K562 (cell line): ENCODE data around the gene ZFP36. TPM values are rescaled to one million over a fixed set of nuclear protein-coding genes. Genes with fewer than 3 reads are reported as not detected.

ENCODE experiments used
- CHAMP1 ChIP-seq: fragments of 450-650 bp; IDR thresholded peaks from 2 replicates; pipeline ENCODE4 v1.6.1; 2016; ENCODE audit warnings: mild to moderate bottlenecking
- CHCHD3 ChIP-seq: fragments of 250-450 bp; sonication (Bioruptor Pico); IDR thresholded peaks from 2 replicates; pipeline ENCODE4 v2.1.2; 2022; ENCODE audit warnings: mild to moderate bottlenecking
- E2F3 ChIP-seq: fragments of 250-450 bp; sonication (Bioruptor Pico); IDR thresholded peaks from 2 replicates; pipeline ENCODE4 v1.4.0; 2020; ENCODE audit warnings: mild to moderate bottlenecking
- EP300 ChIP-seq: IDR thresholded peaks from 2 replicates; pipeline ENCODE4 v1.6.1; 2012; ENCODE audit warnings: low read length, improper control_type of control experiment
- HDAC8 ChIP-seq: fragments of 450-650 bp; IDR thresholded peaks from 2 replicates; pipeline ENCODE4 v1.6.1; 2016; ENCODE audit warnings: mild to moderate bottlenecking, missing genetic modification characterization, moderate library complexity, missing compliant biosample characterization
- KAT2B ChIP-seq: IDR thresholded peaks from one replicate; pipeline ENCODE4 v1.6.1; 2012; ENCODE audit warnings: low read depth, mild to moderate bottlenecking, control low read depth, inconsistent platforms, low read length, moderate library complexity
- KDM4B ChIP-seq, 2 experiments: fragments of 450-650 bp in 1 of 2; sonication (generic) in 1 of 2; IDR thresholded peaks; 2 replicates each; pipeline ENCODE4 v1.6.1; 2016 to 2017; ENCODE audit warnings: borderline replicate concordance in 2 of 2, antibody characterized with exemption in 1 of 2, low read depth in 1 of 2, mild to moderate bottlenecking in 1 of 2
- NFIX ChIP-seq: fragments of 250-450 bp; sonication (Bioruptor Pico); IDR thresholded peaks from 2 replicates; pipeline ENCODE4 v1.4.0; 2020; ENCODE audit warnings: low read depth, mild to moderate bottlenecking, moderate library complexity
- PPARD ChIP-seq: fragments of 250-450 bp; sonication (Bioruptor Pico); IDR thresholded peaks from 2 replicates; pipeline ENCODE4 v1.8.0; 2022; ENCODE audit warnings: inconsistent platforms, mild to moderate bottlenecking, moderate library complexity
- RBM17 ChIP-seq: fragments of 200-400 bp; formaldehyde crosslinking; IDR thresholded peaks from 2 replicates; pipeline ENCODE4 v1.6.1; 2017; ENCODE audit warnings: low read depth, mild to moderate bottlenecking, low read length, borderline replicate concordance
- RREB1 ChIP-seq: fragments of 250-450 bp; sonication (Bioruptor Pico); IDR thresholded peaks from 2 replicates; pipeline ENCODE4 v1.4.0; 2020
- TARDBP ChIP-seq: fragments of 450-650 bp; IDR thresholded peaks from 2 replicates; pipeline ENCODE4 v1.6.1; 2016
- TCF7L2 ChIP-seq: fragments of 150-350 bp; IDR thresholded peaks from 2 replicates; pipeline ENCODE4 v1.6.1; 2016; ENCODE audit warnings: low read depth, mild to moderate bottlenecking, low read length, moderate library complexity
- TRIM25 ChIP-seq: fragments of 450-650 bp; IDR thresholded peaks from 2 replicates; pipeline ENCODE4 v1.7.0; 2016; ENCODE audit warnings: borderline replicate concordance
- YBX1 ChIP-seq: fragments of 450-650 bp; IDR thresholded peaks from 2 replicates; pipeline ENCODE4 v1.7.1; 2016; ENCODE audit warnings: mild to moderate bottlenecking
- ZBTB1 ChIP-seq: sonication (generic); formaldehyde crosslinking; IDR thresholded peaks from 2 replicates; pipeline ENCODE4 v1.8.1; 2023; ENCODE audit warnings: missing genetic modification reagents, low read depth, mild to moderate bottlenecking, borderline replicate concordance
- ZNF699 ChIP-seq: fragments of 250-450 bp; sonication (Bioruptor Pico); IDR thresholded peaks from 2 replicates; pipeline ENCODE4 v1.8.0; 2021; ENCODE audit warnings: mild to moderate bottlenecking, moderate library complexity; ENCODE audit not compliant: insufficient replicate concordance
- ZNF707 ChIP-seq: fragments of 250-450 bp; sonication (Bioruptor Pico); conservative IDR thresholded peaks from 2 replicates; pipeline ENCODE4 v1.8.0; 2022; ENCODE audit warnings: inconsistent platforms, mild to moderate bottlenecking, moderate library complexity
- polyA plus RNA-seq, 8 experiments: library from polyadenylated mRNA; depleted of rRNA in 4 of 8; stranded (reverse) in 5 of 8; unstranded in 3 of 8; fragments of >200 nt; fragmentation: Nextera tagmentation in 2 of 8; fragmentation: Illumina TruSeq in 1 of 8; extraction: Ambion mirVana in 2 of 8; extraction: Trizol in 1 of 8; gene quantifications; 2 replicates each; pipeline versions ENCODE4 v1.2.1 to v1.2.3, GENCODE V29; 2011 to 2014; ENCODE audit warnings: inconsistent platforms in 1 of 8, missing spikeins in 1 of 8
- total RNA-seq, 7 experiments: library from RNA; depleted of rRNA in 6 of 7; stranded (reverse); fragments of >200 nt in 6 of 7; fragmentation: Illumina TruSeq in 2 of 7; extraction: Trizol in 2 of 7; gene quantifications; 2 replicates each; pipeline versions ENCODE4 v1.2.1 to v1.2.3, GENCODE V29; 2011 to 2021; ENCODE audit warnings: low replicate concordance in 1 of 7

The ZFP36 gene
- total and polyA plus RNA-seq, 9 of the 15 experiments (the other 6 are each of a cell fraction or from before 2014, with no cell fraction given), result 1.0 to 20.1 (median 3.5) TPM

GRCh38 chr19:39390751-39391437 is 15.8 kb upstream of the ZFP36 start, which contains the start of the genes MED29 and PAF1 (continued):
- 0 out of 2 replicates have a peak, but pooled peaks have one; percentile 7 for TF ChIP-seq TCF7L2
- no peak for TF ChIP-seq RBM17
- no peak for TF ChIP-seq NFIX (CRISPR knock-in tag)
- TF ChIP-seq CHAMP1, result no peak
- peak; percentile 87; the same call in 1 of the 2 replicates for TF ChIP-seq TARDBP
- peak; percentile 54; the same call in 1 of the 2 replicates for TF ChIP-seq RREB1 (CRISPR knock-in tag)
- TF ChIP-seq PPARD (CRISPR knock-in tag), result no peak
- no peak for TF ChIP-seq ZBTB1 (CRISPR knock-in tag)
- TF ChIP-seq CHCHD3 (CRISPR knock-in tag), result no peak
- TF ChIP-seq ZNF699 (CRISPR knock-in tag), result no peak
- TF ChIP-seq EP300, result peak; percentile 36
- TF ChIP-seq TRIM25, result no peak
- no peak for TF ChIP-seq HDAC8 (tag)
- TF ChIP-seq ZNF707 (CRISPR knock-in tag), result no peak
- TF ChIP-seq KAT2B, result no peak
- peak in 1 of 2 experiments; percentile 33; a peak in 1 of 4 replicates for TF ChIP-seq KDM4B (IDR thresholded peaks at IDR 0.05; ENCODE audit: borderline replicate concordance in 2 of 2, low read depth in 1 of 2)
- no peak for TF ChIP-seq YBX1
- no peak for TF ChIP-seq E2F3 (CRISPR knock-in tag)
